Brain microvascular endothelial cell (primary cell): ENCODE data around the gene EPB41L5.

Experiments
- DNase-seq: peaks from one replicate; pipeline ENCODE4 v3.0.0-alpha.2; 2020
- H3K27ac ChIP-seq: fragments of 250-450 bp; sonication (Bioruptor Pico); 2 replicates; pipeline ENCODE4 v1.5.1; 2020; ENCODE audit warnings: mild to moderate bottlenecking, moderate library complexity
- H3K27me3 ChIP-seq: fragments of 250-450 bp; sonication (Bioruptor Pico); replicated peaks from 2 replicates; pipeline ENCODE4 v1.5.1; 2020; ENCODE audit warnings: mild to moderate bottlenecking
- H3K36me3 ChIP-seq: fragments of 250-450 bp; sonication (Bioruptor Pico); replicated peaks from 2 replicates; pipeline ENCODE4 v1.5.1; 2020; ENCODE audit warnings: mild to moderate bottlenecking
- H3K4me3 ChIP-seq: 2 replicates; pipeline ENCODE4 v1.5.1; 2011; ENCODE audit warnings: low read depth, mild to moderate bottlenecking, control low read depth, low read length, moderate library complexity
- in situ Hi-C: cut with HindIII; loops from 2 replicates; pipeline ENCODE4 v1.10.0; 2017; ENCODE audit warnings: low sequenced_read_pairs, low pct_ligation_motif_present
- TF ChIP-seq, protein P1 (sequence below): IDR thresholded peaks from 2 replicates; pipeline ENCODE4 v1.5.1; 2011; ENCODE audit warnings: low read depth, mild to moderate bottlenecking, moderate library complexity, low read length, control low read depth, inconsistent platforms; ENCODE audit errors: missing control alignments

Gene EPB41L5

DNA sequence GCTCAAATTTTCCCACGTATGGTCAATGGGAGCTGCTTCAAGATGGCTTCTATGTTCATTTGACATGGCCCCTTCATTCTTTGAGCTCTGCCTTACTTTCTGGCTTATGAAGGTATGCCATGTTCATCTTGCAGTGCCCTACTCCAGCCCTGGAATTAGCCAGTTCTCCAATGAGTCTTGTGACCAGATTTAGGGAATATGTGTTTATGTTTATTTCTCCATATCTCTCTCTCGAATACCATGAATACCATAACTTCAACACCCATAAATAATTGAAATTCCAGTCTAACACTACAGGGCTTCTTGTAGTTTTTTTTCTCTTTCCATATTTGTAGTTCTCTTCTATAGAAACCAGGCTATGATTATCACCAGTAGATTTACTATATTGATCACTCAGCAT is 39.7 kb downstream of the EPB41L5 start:
- Histone ChIP-seq H3K36me3 (no peaks in the 10 kb centered on the region), H3K27ac (no peak overlapping the region), H3K4me3 (no peak overlapping the region), H3K27me3 (no peaks in the 10 kb centered on the region)
- in situ Hi-C loops, result no loop called here
- DNase-seq, result no peak
- TF ChIP-seq, protein P1, sequence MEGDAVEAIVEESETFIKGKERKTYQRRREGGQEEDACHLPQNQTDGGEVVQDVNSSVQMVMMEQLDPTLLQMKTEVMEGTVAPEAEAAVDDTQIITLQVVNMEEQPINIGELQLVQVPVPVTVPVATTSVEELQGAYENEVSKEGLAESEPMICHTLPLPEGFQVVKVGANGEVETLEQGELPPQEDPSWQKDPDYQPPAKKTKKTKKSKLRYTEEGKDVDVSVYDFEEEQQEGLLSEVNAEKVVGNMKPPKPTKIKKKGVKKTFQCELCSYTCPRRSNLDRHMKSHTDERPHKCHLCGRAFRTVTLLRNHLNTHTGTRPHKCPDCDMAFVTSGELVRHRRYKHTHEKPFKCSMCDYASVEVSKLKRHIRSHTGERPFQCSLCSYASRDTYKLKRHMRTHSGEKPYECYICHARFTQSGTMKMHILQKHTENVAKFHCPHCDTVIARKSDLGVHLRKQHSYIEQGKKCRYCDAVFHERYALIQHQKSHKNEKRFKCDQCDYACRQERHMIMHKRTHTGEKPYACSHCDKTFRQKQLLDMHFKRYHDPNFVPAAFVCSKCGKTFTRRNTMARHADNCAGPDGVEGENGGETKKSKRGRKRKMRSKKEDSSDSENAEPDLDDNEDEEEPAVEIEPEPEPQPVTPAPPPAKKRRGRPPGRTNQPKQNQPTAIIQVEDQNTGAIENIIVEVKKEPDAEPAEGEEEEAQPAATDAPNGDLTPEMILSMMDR, result no peak

DNA sequence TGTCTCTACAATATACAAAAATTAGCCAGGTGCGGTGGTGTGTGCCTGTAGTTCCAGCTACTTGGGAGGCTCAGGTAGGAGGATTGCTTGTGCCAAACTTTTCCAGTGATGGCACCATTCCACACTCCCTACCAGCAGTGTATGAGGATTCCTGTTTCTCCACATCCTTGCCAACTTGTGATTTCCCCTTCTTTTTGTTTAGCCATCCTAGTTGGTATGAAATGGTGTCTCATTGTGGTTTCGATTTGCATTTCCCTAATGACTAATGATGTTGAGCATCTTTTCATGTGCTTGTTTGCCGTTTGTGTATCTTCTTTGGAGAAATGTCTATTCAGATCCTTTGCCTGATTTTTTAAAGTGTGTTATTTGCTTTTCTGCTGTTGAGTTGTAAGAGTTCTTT is 41.0 kb downstream of the EPB41L5 start:
- in situ Hi-C loops, result no loop called here
- Histone ChIP-seq H3K27ac (no peak overlapping the region), H3K4me3 (no peak overlapping the region), H3K27me3 (no peaks in the 10 kb centered on the region), H3K36me3 (no peaks in the 10 kb centered on the region)
- DNase-seq, result no peak
- TF ChIP-seq, protein P1, result no peak

DNA sequence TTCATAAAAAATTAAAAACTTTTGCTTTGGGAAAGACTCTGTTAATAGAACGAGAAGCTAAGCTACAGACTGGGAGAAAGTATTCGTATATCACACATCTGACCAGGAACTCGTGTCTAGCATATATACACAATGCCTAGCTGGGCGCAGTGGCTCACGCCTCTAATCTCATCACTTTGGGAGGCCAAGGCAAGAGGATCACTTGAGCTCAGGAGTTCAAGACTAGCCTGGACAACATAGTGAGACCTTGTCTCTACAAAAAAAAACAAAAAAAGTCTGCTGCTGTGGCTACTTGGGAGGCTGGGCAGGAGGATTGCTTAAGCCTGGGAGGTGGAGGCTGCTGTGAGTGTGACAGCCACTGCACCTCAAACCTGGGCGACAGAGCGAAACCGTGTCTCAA is 46.6 kb downstream of the EPB41L5 start:
- in situ Hi-C loops, result no loop called here
- Histone ChIP-seq H3K36me3 (no peaks in the 10 kb centered on the region), H3K27me3 (no peaks in the 10 kb centered on the region), H3K4me3 (no peak overlapping the region), H3K27ac (no peak overlapping the region)
- TF ChIP-seq, protein P1, result no peak
- no peak for DNase-seq

DNA sequence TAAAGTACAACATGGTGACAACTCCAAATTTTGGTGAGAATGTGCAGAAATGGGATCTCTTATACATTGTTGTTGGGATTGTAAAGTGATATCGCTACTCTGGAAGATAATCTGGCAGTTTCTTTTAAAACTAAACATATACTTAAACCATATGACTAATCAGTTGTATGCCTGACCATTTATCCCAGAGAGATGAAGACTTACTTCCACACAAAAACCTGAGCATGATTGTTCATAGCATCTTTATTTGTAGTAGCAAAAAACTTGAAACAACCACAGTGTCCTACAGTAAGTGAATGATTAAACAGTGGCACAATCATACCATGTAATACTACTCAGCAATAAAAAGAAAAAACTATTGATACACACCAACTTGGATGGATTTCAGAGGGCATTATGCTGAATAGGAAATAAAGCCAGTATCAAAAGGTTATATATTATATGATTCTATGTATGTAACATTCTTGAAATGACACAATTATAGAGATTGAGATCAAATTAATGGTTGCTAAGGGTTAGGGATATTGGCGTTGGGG is 47.3 kb downstream of the EPB41L5 start:
- Histone ChIP-seq H3K4me3 (no peak overlapping the region), H3K27me3 (no peaks in the 10 kb centered on the region), H3K27ac (no peak overlapping the region), H3K36me3 (no peaks in the 10 kb centered on the region)
- no peak for DNase-seq
- in situ Hi-C loops, result no loop called here
- TF ChIP-seq, protein P1, result no peak

DNA sequence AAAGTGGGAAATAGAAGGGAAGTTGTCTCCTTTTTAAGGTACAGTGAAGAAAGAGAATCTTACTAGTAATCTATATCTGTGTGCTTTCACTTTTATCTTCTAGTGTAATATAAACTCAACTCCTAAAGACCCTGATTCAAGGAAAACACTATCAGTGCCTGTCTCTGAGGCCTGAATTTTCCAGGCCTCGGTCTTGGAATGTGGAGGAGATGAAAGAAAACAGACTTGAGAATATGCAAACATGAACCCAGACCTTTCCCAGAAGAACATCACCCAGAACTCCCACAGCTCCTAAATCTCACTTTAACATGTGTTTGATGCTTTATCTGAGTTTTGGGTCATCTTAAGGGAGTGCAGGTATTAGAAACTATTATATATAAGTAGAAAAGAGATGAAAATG is 51.8 kb downstream of the EPB41L5 start:
- DNase-seq, result no peak
- TF ChIP-seq, protein P1, result no peak
- Histone ChIP-seq H3K4me3 (no peak overlapping the region), H3K27me3 (no peaks in the 10 kb centered on the region), H3K27ac (no peak overlapping the region), H3K36me3 (no peaks in the 10 kb centered on the region)
- in situ Hi-C loops, result no loop called here
